DND-41 (cell line): ENCODE results near the gene OR10R2.
"Not testable (repeated sequence)": the region's sequence is repeated elsewhere in the genome, so short reads cannot be mapped to it uniquely, and the experiment has no call there.

Source experiments
- ATAC-seq: fragments of 200-7000 bp; cut with Tn5 transposase; 3 replicates; pipeline ENCODE4 v1.9.1; 2021; ENCODE audit warnings: low read depth; ENCODE audit not compliant: insufficient read depth
- DNase-seq: peaks from one replicate; pipeline ENCODE4 v3.0.0-alpha.2; 2020
- H2AFZ ChIP-seq: 2 replicates; pipeline ENCODE4 v1.6.0; 2012; ENCODE audit warnings: low read depth, low read length
- H3K27ac ChIP-seq: 2 replicates; pipeline ENCODE4 v1.5.1; 2012; ENCODE audit warnings: low read length, inconsistent platforms
- H3K27me3 ChIP-seq: fragments of 200-600 bp; sonication (generic); 2 replicates; pipeline ENCODE4 v1.6.0; 2012; ENCODE audit warnings: low read length, mild to moderate bottlenecking, inconsistent platforms; ENCODE audit not compliant: insufficient read depth, poor library complexity
- H3K36me3 ChIP-seq: 2 replicates; pipeline ENCODE4 v1.5.1; 2012; ENCODE audit warnings: low read length, inconsistent platforms; ENCODE audit not compliant: insufficient read depth
- H3K4me1 ChIP-seq: 2 replicates; pipeline ENCODE4 v1.5.1; 2012; ENCODE audit warnings: mild to moderate bottlenecking, low read length; ENCODE audit not compliant: insufficient read depth
- H3K4me2 ChIP-seq: 2 replicates; pipeline ENCODE4 v1.6.0; 2012; ENCODE audit warnings: mild to moderate bottlenecking, moderate library complexity, low read length, inconsistent platforms; ENCODE audit not compliant: insufficient read depth
- H3K4me3 ChIP-seq, 2 experiments: fragments of 200-600 bp in 1 of 2; shearing (Covaris generic) in 1 of 2; 2 replicates each; pipeline ENCODE4 v1.5.1; 2012 to 2016; ENCODE audit warnings: inconsistent platforms in 2 of 2, low read length in 2 of 2, mild to moderate bottlenecking in 2 of 2, low read depth in 1 of 2, moderate library complexity in 1 of 2
- H3K79me2 ChIP-seq: 2 replicates; pipeline ENCODE4 v1.6.0; 2012; ENCODE audit warnings: low read length, inconsistent platforms; ENCODE audit not compliant: insufficient read depth
- H3K9ac ChIP-seq: 2 replicates; pipeline ENCODE4 v1.6.0; 2012; ENCODE audit warnings: low read depth, mild to moderate bottlenecking, inconsistent platforms, low read length, moderate library complexity
- H3K9me3 ChIP-seq: 2 replicates; pipeline ENCODE4 v1.5.1; 2012; ENCODE audit warnings: low read length, moderate library complexity, mild to moderate bottlenecking, inconsistent platforms; ENCODE audit not compliant: insufficient read depth, severe bottlenecking
- H4K20me1 ChIP-seq: 2 replicates; pipeline ENCODE4 v1.6.0; 2012; ENCODE audit warnings: low read length; ENCODE audit not compliant: insufficient read depth
- EZH2 ChIP-seq: IDR thresholded peaks from 3 replicates; pipeline ENCODE4 v1.6.1; 2012; ENCODE audit warnings: borderline replicate concordance, low read depth, mild to moderate bottlenecking, moderate library complexity, low read length, inconsistent platforms; ENCODE audit not compliant: severe bottlenecking
- TF ChIP-seq, protein P1 (sequence below): IDR thresholded peaks from 2 replicates; pipeline ENCODE4 v1.5.1; 2012; ENCODE audit warnings: borderline replicate concordance, low read length, moderate library complexity, mild to moderate bottlenecking; ENCODE audit not compliant: poor library complexity, severe bottlenecking; ENCODE audit errors: extremely low read depth

The OR10R2 gene

DNA sequence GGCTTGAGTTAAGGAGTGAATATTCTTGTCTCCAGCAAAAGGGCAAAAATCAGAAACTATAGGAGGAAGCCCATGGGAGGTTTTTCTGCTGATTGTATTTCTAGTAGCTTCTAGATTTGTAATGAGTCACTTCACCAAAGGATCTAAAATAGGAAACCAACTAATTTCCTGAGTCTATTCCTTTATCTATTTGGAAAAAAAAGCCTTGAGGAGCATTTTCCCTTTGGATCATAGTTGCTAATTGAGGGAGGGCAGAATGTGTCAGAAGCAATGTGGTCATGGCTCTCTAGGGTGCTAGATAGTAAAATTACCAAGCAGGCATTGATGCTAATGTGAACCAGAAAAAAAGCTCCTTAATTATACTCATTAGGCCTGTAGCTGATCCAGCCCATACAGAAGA, at the start of gene OR10R2:
Gene OR10R2 (plus strand): TSS at position 301 of the 400 bp plus-strand sequence. CDS start 106 bp downstream, outside the sequence.
- H4K20me1 ChIP-seq: no peaks in the 10 kb centered on the region
- no peak within 1 kb of the TSS for H3K9ac ChIP-seq
- no peaks in the 10 kb centered on the region for H3K9me3 ChIP-seq
- H3K27ac ChIP-seq: no peak within 1 kb of the TSS
- H3K4me1 ChIP-seq: no peaks in the 10 kb centered on the region
- no peak within 1 kb of the TSS for H3K4me2 ChIP-seq
- no peaks in the 10 kb centered on the region for H3K36me3 ChIP-seq
- H3K79me2 ChIP-seq: 0 out of 2 replicates have a peak, but pooled peaks cover 4% of the 10 kb centered on the region
- no peak within 1 kb of the TSS for H2AFZ ChIP-seq
- H3K4me3 ChIP-seq: no peak within 1 kb of the TSS
- DNase-seq: no peak
- ATAC-seq: peak; percentile 33; the same call in 2 of the 3 replicates
- H3K27me3 ChIP-seq: no peaks in the 10 kb centered on the region
- TF ChIP-seq, protein P1, sequence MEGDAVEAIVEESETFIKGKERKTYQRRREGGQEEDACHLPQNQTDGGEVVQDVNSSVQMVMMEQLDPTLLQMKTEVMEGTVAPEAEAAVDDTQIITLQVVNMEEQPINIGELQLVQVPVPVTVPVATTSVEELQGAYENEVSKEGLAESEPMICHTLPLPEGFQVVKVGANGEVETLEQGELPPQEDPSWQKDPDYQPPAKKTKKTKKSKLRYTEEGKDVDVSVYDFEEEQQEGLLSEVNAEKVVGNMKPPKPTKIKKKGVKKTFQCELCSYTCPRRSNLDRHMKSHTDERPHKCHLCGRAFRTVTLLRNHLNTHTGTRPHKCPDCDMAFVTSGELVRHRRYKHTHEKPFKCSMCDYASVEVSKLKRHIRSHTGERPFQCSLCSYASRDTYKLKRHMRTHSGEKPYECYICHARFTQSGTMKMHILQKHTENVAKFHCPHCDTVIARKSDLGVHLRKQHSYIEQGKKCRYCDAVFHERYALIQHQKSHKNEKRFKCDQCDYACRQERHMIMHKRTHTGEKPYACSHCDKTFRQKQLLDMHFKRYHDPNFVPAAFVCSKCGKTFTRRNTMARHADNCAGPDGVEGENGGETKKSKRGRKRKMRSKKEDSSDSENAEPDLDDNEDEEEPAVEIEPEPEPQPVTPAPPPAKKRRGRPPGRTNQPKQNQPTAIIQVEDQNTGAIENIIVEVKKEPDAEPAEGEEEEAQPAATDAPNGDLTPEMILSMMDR: no peak
- TF ChIP-seq EZH2: no peak

- no peak overlapping the region for H3K4me3 ChIP-seq
- ATAC-seq (peak; percentile 86), DNase-seq (no peak)
- H3K27ac ChIP-seq: peak overlapping the region; percentile 62
- no peaks in the 10 kb centered on the region for H3K27me3 ChIP-seq
- TF ChIP-seq EZH2: no peak
- TF ChIP-seq, protein P1: peak; percentile 55
- no peaks in the 10 kb centered on the region for H3K9me3 ChIP-seq
- H3K4me1 ChIP-seq: peaks cover 29% of the 10 kb centered on the region
- H2AFZ ChIP-seq: peak overlapping the region; percentile 37
- peak overlapping the region; percentile 7; the same call in 1 of the 2 replicates for H3K9ac ChIP-seq
- H3K79me2 ChIP-seq: no peaks in the 10 kb centered on the region
- H4K20me1 ChIP-seq: no peaks in the 10 kb centered on the region
- no peaks in the 10 kb centered on the region for H3K36me3 ChIP-seq
- H3K4me2 ChIP-seq: peak overlapping the region; percentile 17; the same call in 1 of the 2 replicates
Observed at GRCh38 chr1:158425027-158425426, 47.0 kb upstream of the OR10R2 start.

DNA sequence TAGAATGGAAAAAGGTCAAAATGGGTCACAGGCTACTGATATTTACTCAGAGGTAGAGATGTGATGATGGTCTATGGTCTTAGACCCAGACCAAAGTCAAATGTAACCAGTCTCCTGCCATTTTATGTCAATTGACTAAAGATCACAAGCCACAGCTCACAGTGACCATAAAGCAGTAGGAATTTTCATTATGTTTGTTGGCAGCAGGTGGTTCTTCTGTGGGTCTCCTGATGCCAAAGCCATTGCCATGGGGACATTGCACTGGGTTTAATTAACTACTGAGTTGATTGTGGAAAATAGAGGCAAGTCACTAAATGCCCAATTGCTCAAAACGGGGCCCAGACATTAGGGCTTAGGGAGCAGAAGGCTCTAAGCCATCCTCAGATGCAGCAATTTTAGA, 45.9 kb upstream of the OR10R2 start, which contains the start of gene OR10K2:
Gene OR10K2 (minus strand): TSS at position 101 of the 400 bp plus-strand sequence. CDS start 5,371 bp downstream, outside the sequence.
- Histone ChIP-seq H3K27me3 (no peaks in the 10 kb centered on the region), H3K9ac (peak within 1 kb of the TSS; percentile 7; the same call in 1 of the 2 replicates), H3K4me3 (no peak within 1 kb of the TSS), H3K36me3 (no peaks in the 10 kb centered on the region), H3K9me3 (no peaks in the 10 kb centered on the region), H4K20me1 (no peaks in the 10 kb centered on the region), H3K79me2 (no peaks in the 10 kb centered on the region), H3K4me1 (peaks cover 40% of the 10 kb centered on the region), H2AFZ (peak within 1 kb of the TSS; percentile 37), H3K27ac (peak within 1 kb of the TSS; percentile 62), H3K4me2 (peak within 1 kb of the TSS; percentile 17; the same call in 1 of the 2 replicates)
- no peak for DNase-seq
- TF ChIP-seq, protein P1: no peak
- no peak for TF ChIP-seq EZH2
- no peak for ATAC-seq

- H3K36me3 ChIP-seq, H3K4me3 ChIP-seq, H3K27me3 ChIP-seq, DNase-seq, H3K9ac ChIP-seq, H3K79me2 ChIP-seq, H4K20me1 ChIP-seq: not testable (repeated sequence)
- peak; percentile 72 for ATAC-seq
- peaks cover 35% of the 10 kb centered on the region for H3K4me1 ChIP-seq
- peak overlapping the region; percentile 36 for H3K27ac ChIP-seq
- H3K9me3 ChIP-seq: peaks cover 18% of the 10 kb centered on the region
- H2AFZ ChIP-seq: 0 out of 2 replicates have a peak overlapping the region, but pooled peaks have one; percentile 19
- H3K4me2 ChIP-seq: 0 out of 2 replicates have a peak overlapping the region, but pooled peaks have one; percentile 0
Observed at GRCh38 chr1:158430163-158430562, 41.9 kb upstream of the OR10R2 start.
